Mucosa of gallbladder (tissue), 1 donor: ENCODE results near the gene FGFR3. TPM values are rescaled to one million over a fixed set of nuclear protein-coding genes. Genes with fewer than 3 reads are reported as not detected.

ENCODE experiments used
- DNase-seq: peaks from one replicate; pipeline ENCODE4 v3.0.0-alpha.2; 2020; ENCODE audit warnings: low spot score
- total RNA-seq: library from RNA; stranded (reverse); gene quantifications from one replicate; pipeline ENCODE4 v1.2.1, GENCODE V29; 2021
- donor health status: DM: no; HTN: no; CAD: no.

The FGFR3 gene
- total RNA-seq, 1 donor from 2014 or later, result 104 TPM

DNA sequence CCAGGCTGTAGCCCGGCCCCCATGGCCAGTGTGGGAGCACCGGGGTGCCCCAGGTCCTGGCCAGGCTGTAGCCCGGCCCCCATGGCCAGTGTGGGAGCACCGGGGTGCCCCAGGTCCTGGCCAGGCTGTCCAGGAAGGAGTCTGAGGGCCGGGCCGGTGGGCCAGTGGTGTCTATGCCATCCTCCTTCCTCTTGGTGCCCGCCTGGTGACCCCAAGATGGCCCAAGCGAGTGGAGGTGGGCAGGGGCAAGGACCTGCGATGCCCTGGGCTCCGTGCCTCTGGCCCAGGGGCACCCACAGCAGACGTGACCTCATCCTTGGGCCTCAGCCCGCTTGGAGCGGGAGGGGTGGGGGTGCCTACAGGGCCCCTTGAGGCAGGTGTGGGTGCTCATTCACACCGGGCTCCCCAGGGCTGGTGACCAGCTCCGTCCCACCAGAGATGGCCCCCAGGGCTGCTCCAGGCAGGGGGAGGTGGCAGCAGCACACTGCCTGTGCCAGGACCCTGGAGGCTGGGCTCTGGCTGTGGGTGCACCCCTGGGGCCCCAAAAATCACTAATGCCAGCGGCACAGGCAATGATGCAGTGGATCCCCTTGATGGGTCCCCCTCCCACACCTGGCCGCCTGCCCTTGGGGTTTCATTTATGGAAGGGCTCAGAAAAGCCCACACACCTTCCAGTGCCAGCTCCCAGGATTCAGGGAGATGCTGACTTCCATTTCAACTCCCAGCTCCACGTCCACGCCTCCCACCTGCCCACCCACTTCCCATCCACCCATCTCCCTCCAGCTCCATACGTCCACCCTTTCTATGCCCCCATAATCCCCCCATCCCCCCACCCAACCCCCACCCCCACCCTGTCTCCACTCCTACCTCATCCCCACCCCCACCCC lies 36.0 kb upstream of the FGFR3 start:
- DNase-seq, result no peak

DNA sequence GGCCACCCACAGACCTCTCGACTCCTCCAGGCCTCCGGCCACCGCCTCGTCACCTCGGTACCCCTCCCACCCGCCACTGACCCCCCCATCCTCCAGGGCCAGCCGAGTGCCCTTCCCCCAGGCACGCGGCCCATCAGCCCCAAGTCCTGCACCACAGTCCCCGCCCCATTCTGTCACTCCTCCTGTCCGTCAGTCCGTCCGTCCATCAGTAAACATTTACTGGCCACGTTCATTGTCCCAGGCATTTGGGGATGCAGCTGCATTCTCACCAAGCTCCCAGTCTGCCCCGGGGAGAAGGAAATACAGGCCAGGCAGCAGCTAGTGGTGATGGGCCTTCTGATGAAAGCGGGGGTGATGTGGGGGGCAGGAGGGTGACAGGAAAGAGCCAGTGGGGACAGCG lies 35.3 kb upstream of the FGFR3 start:
- DNase-seq, result no peak

DNA sequence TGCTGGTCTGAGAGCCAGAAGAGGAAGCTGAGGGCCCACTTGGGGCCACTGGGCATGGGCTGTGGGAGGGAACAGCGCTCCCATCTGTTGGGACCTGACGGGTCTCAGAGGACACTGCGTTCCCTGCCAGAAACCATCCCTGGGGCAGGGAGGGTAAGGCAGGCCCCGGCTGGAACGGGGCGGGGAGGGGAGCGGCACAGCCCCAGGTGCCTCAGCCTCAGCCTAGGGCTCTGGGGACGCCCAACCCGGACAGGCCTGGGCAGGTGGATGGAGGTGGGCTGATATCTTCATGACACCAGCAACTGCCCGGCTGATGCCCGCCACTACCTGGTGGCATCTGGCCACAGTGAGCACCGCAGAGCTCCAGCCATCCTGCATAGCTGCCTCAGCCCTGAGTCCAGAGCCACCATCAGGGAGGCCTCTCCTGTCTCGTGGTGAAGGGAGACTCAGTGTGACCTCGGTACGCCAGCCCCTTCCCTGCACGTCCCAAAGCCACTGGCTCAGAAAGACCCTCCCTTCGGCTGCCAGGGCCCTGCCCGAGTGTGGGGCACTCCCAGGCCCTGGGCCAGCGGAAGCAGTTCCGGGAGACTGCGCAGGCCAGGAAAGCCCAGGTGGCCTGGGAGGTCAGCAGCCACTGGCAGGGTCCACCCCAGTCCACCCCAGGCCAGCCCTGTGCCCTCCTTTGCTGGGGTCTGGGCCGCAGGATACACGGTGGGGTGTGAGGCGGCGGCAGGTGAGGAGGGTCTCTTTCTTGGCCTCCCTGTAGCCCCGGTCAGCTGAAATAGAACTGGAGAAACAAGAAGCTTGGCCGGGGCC lies 34.6 kb upstream of the FGFR3 start:
- no peak for DNase-seq

DNA sequence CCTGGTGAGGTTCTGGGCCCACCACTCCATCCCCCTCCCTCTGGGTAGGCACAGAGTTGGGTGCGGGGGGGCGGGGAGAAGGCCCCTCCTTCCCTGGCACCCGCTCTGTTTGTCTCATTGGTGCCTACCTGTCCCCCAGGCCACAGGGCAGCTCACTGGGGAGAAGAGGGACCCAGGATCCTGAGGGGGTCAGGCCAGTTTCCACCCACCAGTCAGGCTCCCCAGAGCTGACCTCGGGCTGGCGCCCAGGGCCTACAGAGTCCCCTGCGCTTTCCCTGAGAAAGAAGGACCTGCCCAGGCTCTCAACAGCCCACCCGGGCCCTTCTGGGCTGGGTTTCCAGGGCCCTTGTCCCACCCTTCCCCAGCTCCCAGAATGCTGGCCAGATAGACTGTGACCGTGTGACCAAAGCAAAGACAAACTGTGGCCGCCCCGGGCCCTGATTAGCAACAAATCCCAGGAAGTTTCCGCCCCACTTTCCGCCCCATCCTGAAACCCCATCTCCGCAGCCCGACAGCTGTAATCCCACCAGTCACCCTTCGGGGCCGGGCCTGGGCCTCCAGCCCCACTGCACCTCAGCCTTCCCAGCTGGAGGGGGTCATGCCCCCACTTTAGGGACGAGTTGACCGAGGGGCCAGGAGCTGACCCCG lies 33.8 kb upstream of the FGFR3 start:
- no peak for DNase-seq

DNA sequence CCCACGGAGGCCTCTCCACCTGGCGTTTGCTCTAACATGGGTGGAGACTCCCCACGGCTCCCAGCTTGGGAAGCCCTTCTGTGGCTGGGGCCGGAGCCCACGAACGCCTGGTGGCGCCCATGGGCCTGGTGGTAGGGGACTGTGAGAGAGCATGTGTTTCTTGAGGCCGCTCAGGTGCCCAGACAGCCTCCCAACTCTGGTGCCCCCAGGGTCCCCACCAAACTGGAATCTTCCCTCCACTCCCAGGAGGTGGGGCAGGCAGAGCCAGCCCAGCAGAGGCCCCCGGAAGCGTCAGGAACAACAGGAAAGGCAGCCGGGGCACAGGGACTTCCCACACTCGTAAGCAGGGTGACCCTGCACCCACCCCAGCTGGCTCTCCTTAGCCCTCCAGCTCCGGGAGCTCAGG lies 33.3 kb upstream of the FGFR3 start:
- no peak for DNase-seq

DNA sequence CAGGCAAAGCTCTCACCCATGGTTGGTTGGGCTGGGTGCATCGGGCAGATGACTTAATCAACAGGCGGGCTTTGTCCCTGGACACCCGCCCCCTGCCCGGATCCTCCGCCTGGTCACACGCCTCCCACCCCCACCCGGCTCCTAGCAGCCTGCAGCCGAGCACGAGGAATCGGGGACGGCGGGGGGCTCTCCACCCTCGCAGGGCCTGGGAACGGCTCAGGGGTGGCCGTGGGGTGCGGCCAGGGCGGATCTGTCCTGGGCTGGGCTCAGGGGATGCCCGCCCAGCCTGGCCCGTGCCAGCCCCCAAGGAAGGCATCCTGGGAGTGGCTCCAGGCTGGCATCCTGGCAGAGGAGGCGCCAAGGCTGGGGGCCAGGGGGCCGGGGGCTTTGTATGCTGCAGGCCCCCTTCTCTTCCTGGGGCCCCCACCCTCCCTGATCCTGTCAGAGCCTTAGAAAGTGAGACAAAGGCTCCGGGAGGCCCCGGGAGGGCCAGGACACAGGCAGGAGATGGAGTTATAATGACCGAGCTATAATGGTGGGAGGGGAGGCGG lies 32.5 kb upstream of the FGFR3 start:
- no peak for DNase-seq

DNA sequence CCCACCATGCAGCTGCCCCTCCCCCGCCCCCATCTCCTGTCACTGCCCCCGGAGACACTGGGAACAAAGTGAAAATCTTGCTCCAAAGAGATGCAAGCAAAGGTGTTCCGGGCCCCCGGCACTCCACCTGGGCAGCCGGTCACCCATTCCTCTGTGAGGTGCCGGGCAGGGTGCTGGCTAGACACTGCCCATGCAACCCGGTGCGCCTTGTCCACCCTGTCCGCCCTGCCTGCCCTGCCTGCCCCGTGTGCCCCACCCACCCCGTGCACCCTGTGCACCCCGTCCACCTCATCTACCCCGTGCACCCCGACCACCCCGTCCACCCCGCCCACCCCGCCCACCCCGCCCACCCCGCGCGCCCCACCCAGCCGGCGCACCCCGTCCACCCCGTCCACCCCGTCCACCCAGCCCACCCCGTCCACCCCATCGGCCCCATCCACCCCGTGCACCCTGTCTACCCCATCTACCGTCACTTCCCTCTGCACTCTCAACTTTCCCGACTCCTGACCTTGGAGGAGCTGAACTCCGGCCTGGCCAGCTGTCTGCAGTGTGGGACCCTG lies 31.9 kb upstream of the FGFR3 start:
- DNase-seq, result no peak

DNA sequence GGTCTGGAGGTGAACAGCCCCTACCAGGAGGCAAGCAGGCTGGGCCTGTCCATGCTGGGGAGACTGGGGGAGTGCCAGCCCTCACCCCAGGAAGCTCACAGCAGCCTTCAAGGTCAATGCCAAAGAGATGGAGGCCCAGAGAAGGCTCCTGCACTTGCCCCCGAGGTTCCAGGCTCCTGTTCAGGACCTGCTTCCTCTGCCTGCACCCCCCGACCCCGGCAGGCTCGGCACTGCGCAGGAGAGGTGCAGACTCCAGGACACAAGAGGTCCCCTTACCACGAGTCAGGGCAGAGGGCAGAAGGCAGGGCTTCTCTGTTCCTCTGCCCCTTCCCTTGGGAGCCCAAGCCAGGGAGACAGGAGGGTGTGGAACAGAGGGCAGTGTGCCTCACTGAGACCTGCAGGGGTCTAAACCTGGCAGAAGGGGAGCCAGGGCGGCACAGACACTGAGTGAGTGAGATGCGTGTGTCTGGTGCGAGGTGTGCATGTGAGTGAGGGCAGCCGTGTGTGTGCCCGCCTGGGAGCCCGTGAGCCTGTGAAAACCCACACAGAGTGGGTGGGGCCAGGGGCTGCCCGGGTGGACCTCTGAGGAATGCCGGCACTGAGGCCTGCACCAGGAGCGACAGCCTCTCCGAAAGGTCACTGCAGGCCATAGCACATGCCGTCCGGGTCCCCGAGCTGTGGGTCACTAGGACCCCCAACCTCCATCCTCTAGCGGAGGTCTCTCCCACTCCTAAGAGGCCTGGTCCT lies 30.7 kb upstream of the FGFR3 start:
- no peak for DNase-seq

DNA sequence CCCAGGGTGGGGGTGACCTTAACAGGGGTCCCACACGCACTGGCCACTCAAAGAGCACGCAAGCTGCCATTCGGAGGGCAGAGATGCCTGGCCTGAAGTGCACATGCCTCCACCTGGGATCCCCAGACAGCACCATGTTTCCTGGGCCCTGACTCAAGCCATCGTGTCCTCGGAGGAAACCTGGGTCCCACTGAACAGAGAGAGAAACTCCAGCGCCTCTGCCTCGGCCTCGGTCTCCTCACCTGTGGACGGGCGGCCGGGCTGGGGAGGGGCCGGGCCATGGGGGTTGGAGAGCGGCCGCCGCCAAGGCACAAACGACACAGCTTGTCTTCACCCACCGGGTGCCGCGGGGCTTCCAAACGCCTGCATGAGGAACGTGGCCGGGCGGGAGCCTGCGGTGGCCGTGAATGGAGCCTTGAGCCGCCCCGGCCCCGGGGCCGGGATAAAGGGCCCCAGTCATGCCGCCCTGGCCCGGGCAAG lies 30.0 kb upstream of the FGFR3 start:
- no peak for DNase-seq

DNA sequence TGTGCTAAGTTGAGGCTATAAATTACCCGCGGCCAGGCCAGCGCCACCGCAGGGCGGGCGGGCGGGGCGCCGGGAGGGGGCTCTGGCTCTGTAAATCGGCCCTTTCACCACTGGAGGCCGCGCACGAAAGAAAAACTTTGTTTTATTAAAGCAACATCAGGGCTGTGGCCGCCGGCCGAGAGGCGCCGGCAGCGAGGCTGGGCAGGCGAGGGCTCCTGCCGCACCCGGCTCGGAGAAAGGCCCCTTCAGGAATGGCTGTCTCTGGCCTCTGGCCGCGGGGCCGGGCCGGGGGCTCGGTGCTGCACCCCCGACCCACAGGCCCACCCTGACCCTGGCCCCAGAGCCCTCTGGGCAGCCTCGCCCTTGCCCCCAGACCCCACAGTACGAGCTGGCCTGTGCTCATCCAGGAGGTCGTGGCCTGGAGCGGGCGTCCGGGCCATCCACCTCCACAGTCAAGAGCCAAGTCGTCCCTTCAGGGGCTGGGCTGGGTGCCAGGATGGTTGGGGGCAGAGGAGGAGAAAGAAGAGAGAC lies 29.5 kb upstream of the FGFR3 start:
- DNase-seq, result no peak

DNA sequence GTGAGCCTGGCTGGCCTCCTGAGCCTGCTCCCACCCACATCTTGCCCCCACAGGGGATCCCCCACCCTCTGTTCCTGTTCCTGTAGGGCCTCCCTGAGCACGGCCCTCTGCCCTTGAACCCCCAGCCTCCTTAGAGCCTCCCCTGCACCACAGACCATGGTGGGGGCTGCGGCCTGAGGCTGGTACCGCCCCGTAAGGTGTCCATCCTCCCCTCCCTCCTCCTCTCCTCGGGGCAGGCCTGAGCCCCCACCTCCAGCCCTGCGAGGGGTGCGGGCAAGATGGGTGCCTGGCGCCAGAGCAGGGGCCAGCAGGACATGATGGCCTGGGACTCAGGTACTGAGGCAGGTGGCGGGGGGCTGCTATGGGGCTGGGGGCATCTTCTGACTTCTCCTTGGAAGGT lies 28.4 kb upstream of the FGFR3 start:
- DNase-seq, result no peak

DNA sequence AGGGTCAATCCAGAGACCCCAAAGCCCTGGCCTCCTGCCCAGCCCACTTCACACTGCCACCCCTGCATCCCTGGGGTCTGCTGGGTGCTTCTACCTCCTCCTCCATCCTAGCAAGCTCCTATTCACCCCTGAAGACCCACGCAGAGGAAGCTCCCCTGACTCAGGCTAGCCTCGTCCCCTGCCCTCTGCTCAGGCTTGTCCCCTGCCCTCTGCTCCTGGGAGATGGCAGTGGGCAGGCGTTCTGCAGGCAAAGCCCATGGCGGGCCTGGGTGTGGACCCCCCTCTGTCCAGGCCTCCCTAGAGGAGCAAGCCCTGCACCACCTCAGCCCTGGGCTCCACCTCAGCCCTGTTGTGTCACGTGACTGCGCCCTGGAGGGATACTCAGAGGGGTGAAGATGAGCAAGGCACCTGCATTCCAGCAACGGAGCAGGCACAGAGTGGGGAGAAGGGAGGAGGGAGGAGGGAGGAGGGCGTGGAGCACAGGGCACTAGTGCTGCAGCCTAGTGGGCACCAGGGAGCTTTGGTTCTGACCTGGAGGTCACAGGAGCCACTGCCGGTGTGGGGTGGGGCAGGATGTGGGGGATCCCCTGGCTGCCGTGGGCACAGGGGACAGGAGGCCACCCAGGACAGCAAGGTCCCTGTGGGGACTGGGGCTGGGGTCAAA lies 27.6 kb upstream of the FGFR3 start:
- no peak for DNase-seq

DNA sequence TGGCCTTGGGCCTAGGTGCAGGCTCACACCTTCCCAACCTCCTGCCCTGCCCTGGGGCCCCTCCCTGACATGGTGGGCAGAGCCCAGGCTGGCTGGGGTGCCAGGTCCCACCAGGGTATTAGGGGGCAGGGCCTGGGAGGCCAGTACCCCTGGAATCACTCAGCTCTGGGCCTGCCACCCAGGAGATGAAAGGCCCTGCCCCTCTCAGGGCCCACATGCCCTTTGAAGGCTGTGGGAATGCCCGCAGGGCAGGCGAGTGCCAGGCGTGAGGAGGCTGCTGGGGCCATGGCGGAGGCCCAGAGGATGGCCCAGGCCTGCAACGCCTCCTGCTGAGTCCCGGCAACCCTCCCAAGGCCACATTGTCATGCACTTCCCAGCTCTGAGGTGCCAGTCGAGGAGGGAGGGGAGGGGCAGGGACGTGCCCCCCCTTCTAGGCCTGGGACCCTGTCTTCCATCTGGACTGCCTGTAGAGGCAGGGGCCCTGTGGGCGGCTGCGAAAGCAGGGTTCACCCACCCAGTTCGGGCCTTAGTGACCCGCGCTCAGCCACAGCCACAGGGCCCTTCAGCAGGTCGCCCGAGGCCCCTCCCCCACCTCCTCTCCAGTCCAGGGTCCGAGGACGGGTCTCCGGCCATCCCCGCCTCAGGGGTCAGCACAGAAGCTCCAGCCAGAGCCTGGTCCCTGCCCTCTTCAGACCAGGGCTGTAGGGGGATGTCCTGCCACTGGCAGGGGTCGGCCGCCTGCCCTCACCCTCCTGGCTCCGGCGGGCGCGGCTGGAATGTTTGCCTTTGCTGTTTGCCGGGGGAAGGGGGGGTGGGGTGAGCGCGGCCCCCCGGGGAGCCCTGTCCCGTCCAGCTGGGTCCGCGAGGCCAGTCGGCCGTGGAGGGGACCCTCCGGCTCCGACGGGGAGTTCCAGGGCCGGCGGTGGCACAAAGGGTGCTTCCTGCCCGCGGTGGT lies 26.7 kb upstream of the FGFR3 start:
- no peak for DNase-seq

DNA sequence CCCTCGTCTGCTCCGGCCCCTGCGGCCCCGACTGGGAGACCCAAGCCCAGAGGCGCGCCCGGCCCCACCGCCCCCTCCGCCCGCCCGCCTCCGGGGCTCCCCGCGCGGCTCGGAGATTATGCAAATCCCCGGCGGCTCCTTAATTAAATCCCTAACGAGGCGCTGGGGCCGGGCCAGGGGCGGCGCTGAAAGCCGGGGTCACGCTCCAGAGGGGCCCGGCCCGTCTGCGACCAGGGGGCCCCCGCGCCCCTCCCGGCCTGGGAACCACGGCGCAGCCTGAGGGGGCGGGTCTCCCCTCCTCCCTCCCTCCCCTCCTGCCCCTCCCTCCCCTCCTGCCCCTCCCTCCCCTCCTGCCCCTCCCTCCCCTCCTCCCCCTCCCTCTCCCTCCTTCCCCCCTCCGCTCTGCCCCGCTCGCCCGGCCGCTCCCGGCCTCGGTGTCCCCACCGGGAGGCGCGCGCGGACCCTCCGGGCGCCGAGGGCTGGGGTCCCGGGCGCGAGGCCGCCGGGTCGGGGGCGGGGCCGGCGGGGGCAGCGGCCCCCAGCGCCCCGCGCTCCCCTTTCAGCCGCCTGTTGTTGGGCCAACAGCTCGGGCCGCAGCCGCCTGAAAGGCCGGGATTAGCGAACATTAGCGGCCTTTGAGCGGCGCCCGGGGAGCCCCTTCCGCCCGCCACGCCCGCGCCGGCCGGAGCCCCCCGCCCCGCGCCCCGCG lies 25.9 kb upstream of the FGFR3 start:
- no peak for DNase-seq

DNA sequence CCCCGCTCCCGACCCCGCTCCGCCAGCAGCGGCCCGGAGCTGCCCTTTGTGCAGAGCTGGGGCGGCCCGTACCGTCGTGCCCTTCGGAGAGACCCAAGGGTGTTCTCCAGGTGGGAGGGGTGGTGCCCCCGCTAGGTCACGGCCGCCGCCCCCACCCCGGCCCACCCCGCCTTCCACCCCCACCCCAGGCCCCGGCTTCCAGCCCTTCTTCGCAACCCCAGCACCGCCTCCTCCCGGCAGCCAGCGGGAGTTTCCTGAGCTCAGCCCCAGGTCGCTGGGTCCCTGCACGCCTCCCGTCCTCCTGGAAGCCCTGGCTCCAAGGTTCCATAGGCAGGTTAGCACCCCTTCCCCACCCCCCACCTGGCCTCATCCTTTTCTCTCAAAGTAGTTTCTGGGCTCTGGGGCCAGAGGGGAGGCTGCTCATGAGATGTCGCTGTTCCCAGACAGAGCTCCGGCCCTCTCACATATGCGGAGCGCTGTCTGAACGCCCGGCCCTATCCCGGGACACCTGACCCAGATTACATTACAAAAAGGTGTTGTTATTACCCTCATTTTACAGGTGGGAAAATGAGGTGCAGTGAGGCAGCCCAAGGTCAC lies 25.2 kb upstream of the FGFR3 start:
- DNase-seq, result no peak

DNA sequence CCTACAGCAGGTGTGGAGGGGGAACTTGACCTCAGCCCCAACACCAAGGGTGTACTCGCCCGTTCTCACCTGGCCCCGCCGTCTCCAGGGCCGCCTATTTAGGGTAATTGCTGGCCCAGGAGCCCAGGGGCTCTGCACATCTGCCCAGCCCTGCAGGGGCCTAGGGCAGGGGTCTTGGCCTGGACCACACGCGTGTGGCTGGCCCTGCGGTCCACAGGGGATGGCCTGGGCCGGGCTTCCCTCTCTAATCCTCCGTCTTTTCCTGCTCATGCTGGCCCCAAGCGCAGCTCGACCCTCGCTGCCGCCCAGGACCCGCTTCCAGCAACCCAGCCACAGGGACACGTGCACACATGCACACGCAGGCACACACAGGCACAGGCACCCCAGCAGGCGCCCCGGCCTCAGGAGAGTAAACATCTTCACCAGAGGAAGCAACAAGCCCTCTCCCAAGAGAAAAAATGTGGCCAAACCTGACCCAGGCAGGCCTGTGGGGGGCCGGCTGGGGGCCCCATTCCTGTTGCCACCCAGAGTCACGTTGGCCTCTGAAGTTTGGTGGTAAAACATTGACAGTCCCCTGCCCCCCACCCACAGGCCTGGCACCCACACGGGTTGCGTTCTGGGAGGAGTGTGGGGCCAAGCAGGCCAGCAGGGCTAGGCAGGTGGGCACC lies 24.6 kb upstream of the FGFR3 start:
- DNase-seq, result peak; percentile 31

DNA sequence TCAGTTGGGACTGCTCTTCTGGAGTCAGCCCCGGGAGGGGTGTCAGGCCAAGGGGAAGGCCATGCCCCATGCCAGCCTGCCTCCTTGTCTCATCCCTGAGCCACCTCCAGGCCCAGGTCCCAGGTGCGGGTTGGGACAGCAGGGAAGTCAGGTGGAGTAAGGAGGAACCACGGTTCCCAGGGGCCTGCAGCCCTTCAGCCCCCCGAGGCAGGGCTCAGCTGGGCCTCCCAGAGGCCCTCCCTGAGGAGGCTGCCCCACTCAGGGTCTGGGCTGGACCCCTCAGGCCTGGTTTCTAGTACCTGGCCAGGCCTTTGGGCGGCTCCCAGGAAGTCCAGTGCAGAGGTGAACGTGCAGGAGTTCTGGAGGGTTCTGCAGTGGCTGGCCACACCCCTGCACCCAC lies 23.4 kb upstream of the FGFR3 start:
- no peak for DNase-seq
